Motor neuron (in vitro differentiated cells): ENCODE measurements around the gene FAM227B. TPM values are rescaled to one million over a fixed set of nuclear protein-coding genes. Genes with fewer than 3 reads are reported as not detected.
"Not testable (repeated sequence)": the region's sequence is repeated elsewhere in the genome, so short reads cannot be mapped to it uniquely, and the experiment has no call there.

Source experiments
- ATAC-seq, 8 experiments: fragments of 200-7000 bp; cut with Tn5 transposase; replicated peaks in 6 of 8; 2 replicates each; pipeline ENCODE4 v1.8.0; 2021; ENCODE audit warnings: mild to moderate bottlenecking in 8 of 8, moderate library complexity in 8 of 8
- H3K27ac ChIP-seq, 2 donors: fragments of 250-450 bp; sonication (Bioruptor Pico); 2 replicates each; pipeline ENCODE4 v1.9.0; 2021; ENCODE audit warnings: antibody characterized with exemption in 2 of 2, mild to moderate bottlenecking in 2 of 2, moderate library complexity in 1 of 2
- H3K4me1 ChIP-seq, 2 donors: fragments of 250-450 bp; sonication (Bioruptor Pico); replicated peaks in 1 of 2; 2 replicates each; pipeline ENCODE4 v1.6.1; 2021; ENCODE audit warnings: antibody characterized with exemption in 2 of 2, mild to moderate bottlenecking in 2 of 2, moderate library complexity in 1 of 2
- H3K4me3 ChIP-seq, 5 donors: fragments of 250-450 bp; sonication (Bioruptor Pico); 2 replicates each; pipeline ENCODE4 v1.9.0; 2021; ENCODE audit warnings: antibody characterized with exemption in 5 of 5, mild to moderate bottlenecking in 5 of 5, moderate library complexity in 4 of 5
- WGBS, 10 experiments: fragments of 450-650 bp; shearing (Covaris generic); methylation state at CpG; one replicate each; pipeline ENCODE4 v1.0.0; 2022; 5-methylcytosine and 5-hydroxymethylcytosine counted together
- in situ Hi-C, 9 experiments: fragments of 400-800 bp; cut with MboI; loops; one replicate each; pipeline ENCODE4 v1.15.0; 2021; ENCODE audit warnings: low sequenced_read_pairs in 9 of 9, low pct_unique_long_range_greater_than_20kb in 2 of 9; ENCODE audit not compliant: unreplicated experiment in 9 of 9
- total RNA-seq, 8 experiments: library from RNA; unstranded; fragments of 300-600 nt; gene quantifications; 2 replicates each; pipeline versions ENCODE4 v1.2.3 to v1.2.4, GENCODE V29; 2022

FAM227B gene
- total RNA-seq, 8 experiments from 2014 or later: 5.8 to 16.1 (median 10.6) TPM

DNA sequence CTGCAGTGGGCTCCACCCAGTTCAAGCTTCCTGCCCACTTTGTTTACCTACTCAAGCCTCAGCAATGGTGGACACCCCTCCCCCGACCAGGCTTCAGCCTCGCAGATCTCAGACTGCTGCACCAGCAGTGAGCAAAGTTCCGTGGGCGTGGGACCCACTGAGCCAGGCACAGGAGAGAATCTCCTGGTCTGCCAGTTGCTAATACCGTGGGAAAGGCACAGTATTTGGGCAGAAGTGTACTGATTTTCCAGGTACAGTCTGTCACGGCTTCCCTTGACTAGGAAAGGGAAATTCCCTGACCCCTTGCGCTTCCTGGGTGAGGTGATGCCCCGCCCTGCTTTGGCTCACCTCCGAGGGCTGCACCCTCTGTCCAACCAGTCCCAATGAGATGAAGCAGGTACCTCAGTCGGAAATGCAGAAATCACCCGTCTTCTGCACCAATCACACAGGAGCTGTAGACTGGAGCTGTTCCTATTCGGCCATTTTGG, 27.7 kb downstream of the FAM227B start:
- in situ Hi-C loops, H3K27ac ChIP-seq, H3K4me3 ChIP-seq, ATAC-seq, H3K4me1 ChIP-seq: not testable (repeated sequence)
- 67 to 100% (median 87%) methylated on average over 1 to 9 of the region's 12 CpGs for WGBS, 10 experiments

DNA sequence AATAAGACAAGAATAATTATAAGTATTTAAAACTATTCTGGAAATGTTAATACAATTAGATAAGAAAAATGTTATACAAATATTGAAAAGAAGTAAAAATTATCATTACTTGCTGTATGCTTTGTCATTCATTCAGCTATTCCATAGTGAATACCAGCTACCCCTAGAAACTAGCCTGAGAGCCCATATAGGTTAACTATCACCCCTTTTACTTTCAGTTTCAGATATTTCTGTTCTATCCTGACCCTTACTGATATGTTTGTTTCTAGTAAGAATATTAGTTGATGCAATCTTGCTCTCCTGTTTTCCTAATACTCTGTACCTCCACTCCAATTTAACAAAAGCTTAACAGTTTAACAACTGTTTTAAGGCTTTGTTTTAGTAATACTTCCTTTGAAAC, 31.6 kb downstream of the FAM227B start:
- in situ Hi-C loops: no loop called here
- no peaks in the 10 kb centered on the region for H3K4me1 ChIP-seq
- no peak for ATAC-seq
- H3K4me3 ChIP-seq: no peak overlapping the region
- no peak overlapping the region for H3K27ac ChIP-seq

DNA sequence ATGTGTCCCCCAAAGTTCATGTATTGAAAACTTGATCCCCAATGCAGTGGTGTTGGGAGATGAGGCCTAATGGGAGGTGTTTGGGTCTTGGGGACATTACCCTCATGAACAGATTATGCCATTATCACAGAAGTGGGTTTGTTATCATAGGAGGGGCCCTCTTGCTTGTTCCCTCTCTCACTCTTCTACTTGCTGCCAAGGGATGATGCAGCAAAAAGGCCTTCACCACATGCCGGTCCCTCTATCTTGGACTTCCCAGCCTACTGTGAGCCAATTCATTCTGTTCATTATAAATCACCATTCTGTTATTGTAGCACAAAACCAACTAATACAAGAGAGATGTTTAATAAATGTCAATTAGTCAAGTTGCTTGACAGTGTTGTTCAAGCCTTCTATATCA, 47.2 kb downstream of the FAM227B start:
- Histone ChIP-seq H3K4me3 (no peak overlapping the region), H3K27ac (no peak overlapping the region), H3K4me1 (no peaks in the 10 kb centered on the region)
- in situ Hi-C loops: no loop called here
- WGBS, 10 experiments: 70 to 100% (median 100%) methylated on average over 1 of the region's 1 CpG; no CpG with 5 or more reads in 5 of the 10 experiments
- ATAC-seq: no peak

DNA sequence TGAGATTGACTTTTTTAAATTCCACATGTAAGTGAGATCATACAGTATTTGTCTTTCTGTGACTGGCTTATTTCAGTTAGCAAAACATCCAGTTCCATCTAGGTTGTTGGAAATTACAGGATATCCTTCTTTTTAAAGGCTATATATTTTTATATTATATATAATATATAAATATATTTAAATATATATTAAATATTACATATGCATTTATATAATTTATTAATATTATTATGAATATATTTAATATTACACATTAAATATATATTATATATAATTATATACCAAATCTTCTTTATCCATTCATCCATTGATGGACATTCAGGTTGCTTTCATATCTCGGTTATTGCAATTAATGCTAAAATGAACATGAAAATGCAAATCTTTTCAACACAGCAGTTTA, 49.9 kb downstream of the FAM227B start:
- ATAC-seq: no peak
- no peaks in the 10 kb centered on the region for H3K4me1 ChIP-seq
- no peak overlapping the region for H3K4me3 ChIP-seq
- in situ Hi-C loops: no loop called here
- WGBS, 10 experiments: 70 to 100% (median 100%) methylated on average over 1 of the region's 1 CpG; no CpG with 5 or more reads in 3 of the 10 experiments
- H3K27ac ChIP-seq: no peak overlapping the region

DNA sequence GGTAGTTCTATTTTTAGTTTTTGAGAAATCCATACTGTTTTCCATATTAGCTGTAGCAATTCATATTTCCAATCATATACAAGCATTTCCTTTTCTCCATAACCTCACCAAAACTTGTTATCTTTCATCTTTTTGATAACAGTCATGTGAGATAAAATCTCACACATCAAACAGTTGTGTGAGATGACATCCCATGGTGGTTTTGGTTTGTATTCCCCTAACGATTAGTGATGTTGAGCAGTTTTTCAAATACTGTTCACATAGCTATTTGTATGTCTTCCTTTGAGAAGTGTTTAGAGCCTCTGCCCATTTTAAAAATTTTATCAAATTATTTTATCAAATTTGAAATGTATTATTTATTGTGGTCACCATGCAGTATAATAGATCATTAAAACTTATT, 50.4 kb downstream of the FAM227B start:
- H3K4me3 ChIP-seq: no peak overlapping the region
- no peak overlapping the region for H3K27ac ChIP-seq
- no peaks in the 10 kb centered on the region for H3K4me1 ChIP-seq
- no peak for ATAC-seq
- 17 to 100% (median 72%) methylated on average over 1 of the region's 1 CpG; no CpG with 5 or more reads in 2 of the 10 experiments for WGBS, 10 experiments
- in situ Hi-C loops: no loop called here

DNA sequence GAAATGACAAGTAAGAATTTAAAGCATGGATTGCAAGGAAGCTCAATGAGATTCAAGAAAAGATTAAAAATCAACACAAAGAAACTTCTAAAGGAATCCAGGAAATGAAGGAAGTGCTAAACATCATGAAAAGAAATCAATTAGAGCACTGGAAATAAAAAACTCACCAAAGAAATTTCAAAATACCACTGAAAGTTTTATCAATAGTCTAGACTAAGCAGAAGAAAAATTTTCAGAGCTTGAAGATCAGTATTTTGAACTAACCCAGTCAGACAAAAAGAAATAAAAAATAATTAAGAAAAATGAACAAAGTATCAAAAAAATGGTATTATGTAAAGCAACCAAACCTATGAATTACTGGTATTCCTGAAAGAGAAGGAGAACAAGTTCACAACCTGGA, 60.6 kb downstream of the FAM227B start:
- in situ Hi-C loops: no loop called here
- Histone ChIP-seq H3K4me1 (no peaks in the 10 kb centered on the region), H3K27ac (no peak overlapping the region), H3K4me3 (no peak overlapping the region)
- no peak for ATAC-seq

DNA sequence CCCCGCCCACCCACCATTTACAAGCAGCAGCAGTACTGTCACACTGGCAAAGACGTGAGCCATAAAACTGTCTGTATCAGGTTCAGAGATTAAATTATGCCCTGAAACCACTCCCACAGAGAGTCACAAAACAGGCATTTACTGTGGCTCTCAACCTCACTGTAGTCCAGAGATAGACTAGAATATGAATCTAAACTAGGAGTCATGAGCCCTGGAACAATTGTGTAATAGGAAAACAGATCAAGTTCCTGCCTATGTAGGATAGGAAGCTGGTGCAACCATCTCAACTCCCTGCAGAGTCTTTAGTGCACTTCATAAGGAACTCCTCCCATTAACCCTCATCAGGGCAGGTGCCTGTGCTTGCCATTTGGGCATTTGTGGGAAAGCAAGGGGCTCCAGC, 61.7 kb downstream of the FAM227B start:
- in situ Hi-C loops: no loop called here
- Histone ChIP-seq H3K27ac (no peak overlapping the region), H3K4me1 (no peaks in the 10 kb centered on the region), H3K4me3 (no peak overlapping the region)
- 40 to 80% (median 67%) methylated on average over 1 of the region's 2 CpGs; no CpG with 5 or more reads in 7 of the 10 experiments for WGBS, 10 experiments
- ATAC-seq: no peak

DNA sequence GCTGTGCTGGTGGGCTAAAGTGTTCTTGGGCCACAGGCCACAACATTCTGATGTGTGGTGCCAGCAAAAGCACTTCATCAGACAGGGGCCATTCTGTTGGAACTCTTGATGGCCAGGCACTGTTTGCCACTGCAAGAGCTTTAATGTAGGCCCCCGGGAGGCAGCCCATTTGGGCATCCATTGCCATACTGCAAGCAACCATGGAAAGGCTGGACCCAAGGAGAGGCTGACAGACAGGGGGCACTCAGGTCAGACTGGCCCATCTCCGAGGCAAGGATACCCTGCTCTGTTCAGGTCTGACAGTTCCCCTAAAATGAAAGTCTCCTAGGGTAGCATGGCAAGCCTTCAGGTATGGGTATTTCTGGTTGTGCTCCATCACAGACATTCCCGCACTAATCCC, 64.2 kb downstream of the FAM227B start:
- no peak for ATAC-seq
- in situ Hi-C loops: no loop called here
- Histone ChIP-seq H3K4me3 (no peak overlapping the region), H3K4me1 (no peaks in the 10 kb centered on the region), H3K27ac (no peak overlapping the region)
- 80 to 100% (median 96%) methylated on average over 1 to 2 of the region's 3 CpGs; no CpG with 5 or more reads in 4 of the 10 experiments for WGBS, 10 experiments

DNA sequence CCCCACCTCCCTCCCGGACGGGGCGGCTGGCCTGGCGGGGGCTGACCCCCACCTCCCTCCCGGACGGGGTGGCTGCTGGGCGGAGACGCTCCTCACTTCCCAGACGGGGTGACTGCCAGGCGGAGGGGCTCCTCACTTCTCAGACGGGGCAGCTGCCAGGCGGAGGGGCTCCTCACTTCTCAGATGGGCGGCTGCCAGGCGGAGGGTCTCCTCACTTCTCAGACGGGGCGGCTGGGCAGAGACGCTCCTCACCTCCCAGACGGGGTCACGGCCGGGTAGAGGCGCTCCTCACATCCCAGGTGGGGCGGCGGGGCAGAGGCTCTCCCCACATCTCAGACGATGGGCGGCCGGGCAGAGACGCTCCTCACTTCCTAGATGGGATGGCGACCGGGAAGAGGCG, 70.3 kb downstream of the FAM227B start:
- H3K4me3 ChIP-seq, H3K4me1 ChIP-seq, H3K27ac ChIP-seq, in situ Hi-C loops, ATAC-seq: not testable (repeated sequence)
- WGBS, 10 experiments: no CpG with 5 or more reads among the region's 30 CpGs

DNA sequence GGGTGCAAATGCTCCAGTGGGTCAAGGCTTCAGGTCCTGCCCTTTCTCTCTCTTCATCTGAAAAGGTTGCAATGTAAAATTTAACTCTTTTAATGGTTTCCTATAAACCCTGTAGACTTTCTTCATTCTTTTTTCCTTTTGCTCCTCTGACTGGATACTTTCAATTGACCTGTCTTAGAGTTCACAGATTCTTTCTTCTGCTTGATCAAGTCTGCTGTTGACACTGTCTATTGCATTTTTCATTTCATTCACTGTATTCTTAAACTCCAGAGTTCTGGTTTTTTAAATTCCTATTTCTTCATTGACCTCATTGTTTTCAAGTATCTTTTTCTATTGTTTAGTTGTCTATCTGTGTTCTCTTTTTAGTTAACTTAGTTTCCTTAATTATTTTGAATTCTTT, 82.1 kb downstream of the FAM227B start:
- H3K4me1 ChIP-seq: no peaks in the 10 kb centered on the region
- in situ Hi-C loops: no loop called here

DNA sequence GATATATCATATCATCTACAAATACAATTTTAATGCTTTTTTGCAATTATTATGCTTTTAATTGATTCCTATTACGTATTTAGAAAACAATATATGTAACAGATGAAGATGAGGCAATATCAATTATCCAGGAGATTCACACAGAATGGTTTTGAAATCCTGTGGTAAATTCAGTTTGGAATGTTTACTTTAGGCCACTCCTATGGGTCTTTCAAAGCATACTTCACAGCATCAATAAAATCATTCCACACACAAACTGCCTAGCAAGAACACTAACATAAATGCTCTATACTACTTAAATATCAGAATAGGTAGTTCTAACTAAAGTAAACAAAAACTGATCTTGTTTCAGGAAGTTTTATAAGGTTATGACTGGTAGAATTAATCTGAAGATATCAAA, 90.5 kb downstream of the FAM227B start:
- H3K4me3 ChIP-seq: no peak overlapping the region
- no peak for ATAC-seq
- H3K27ac ChIP-seq: no peak overlapping the region
- in situ Hi-C loops: no loop called here
- WGBS, 10 experiments: 50 to 100% (median 75%) methylated on average over 1 of the region's 1 CpG; no CpG with 5 or more reads in 1 of the 10 experiments
- no peaks in the 10 kb centered on the region for H3K4me1 ChIP-seq

More for the DNA sequence above, 82.1 kb downstream of the FAM227B start:
- Histone ChIP-seq H3K4me3 (no peak overlapping the region), H3K27ac (no peak overlapping the region)
- no peak for ATAC-seq

DNA sequence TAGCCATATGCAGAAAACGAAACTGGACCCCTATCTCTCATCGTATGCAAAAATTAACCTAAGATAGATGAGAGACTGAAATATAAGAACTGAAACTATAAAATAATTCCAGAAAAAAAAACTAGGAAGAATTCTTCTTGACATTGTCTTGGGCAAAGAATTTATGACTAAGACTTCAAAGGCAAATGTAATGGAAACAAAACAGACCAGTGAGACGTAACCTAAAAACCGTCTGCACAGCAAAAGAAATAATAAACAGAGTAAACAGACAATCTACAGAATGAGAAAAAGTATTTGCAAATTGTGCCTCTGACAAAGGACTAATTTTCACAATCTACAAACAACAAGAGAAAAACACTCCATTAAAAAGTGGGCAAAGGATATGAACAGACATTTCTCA, 92.3 kb downstream of the FAM227B start:
- ATAC-seq: no peak
- no peaks in the 10 kb centered on the region for H3K4me1 ChIP-seq
- WGBS, 10 experiments: 64 to 97% (median 81%) methylated on average over 2 to 4 of the region's 4 CpGs
- H3K27ac ChIP-seq: no peak overlapping the region
- no peak overlapping the region for H3K4me3 ChIP-seq
- in situ Hi-C loops: no loop called here

DNA sequence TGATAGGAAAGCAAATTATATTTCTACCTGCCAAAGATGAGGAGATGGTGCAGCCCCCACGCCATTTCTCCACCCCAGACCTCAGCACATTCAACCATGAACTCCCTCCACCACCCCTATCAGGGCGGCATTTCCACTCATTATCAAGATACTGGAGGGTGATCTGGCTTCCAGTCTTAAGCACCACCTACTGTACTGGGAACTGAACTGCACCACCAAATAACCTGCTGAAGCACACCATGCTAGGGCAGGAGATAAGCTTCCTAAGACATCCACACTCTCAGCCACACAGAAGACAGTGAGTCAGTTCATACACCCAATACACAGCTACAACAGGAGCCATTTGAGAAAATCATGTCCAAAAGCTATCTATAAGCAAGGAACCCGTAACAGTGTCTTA, 98.8 kb downstream of the FAM227B start:
- H3K4me1 ChIP-seq: no peaks in the 10 kb centered on the region
- in situ Hi-C loops: no loop called here
- ATAC-seq: peak in 1 of 8 experiments; percentile 52
- WGBS, 10 experiments: 40 to 100% (median 71%) methylated on average over 1 to 2 of the region's 3 CpGs; no CpG with 5 or more reads in 3 of the 10 experiments
- H3K4me3 ChIP-seq: no peak overlapping the region
- no peak overlapping the region for H3K27ac ChIP-seq

DNA sequence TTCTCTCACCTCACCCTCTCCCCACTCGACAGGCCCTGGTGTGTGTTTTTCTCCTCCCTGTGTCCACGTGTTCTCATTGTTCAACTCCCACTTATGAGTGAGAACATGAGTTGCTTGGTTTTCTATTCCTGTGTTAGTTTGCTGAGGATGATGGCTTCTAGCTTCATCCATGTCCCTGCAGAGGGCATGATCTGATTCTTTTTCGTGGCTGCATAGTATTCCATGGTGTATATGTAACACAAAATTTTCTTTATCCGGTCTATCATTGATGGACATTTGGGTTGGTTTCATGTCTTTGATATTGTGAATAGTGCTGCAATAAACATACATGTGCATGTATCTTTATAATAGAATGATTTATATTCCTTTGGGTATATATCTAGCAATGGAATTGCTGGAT, 107.9 kb downstream of the FAM227B start:
- H3K4me1 ChIP-seq, ATAC-seq, in situ Hi-C loops, H3K4me3 ChIP-seq, H3K27ac ChIP-seq: not testable (repeated sequence)
- WGBS, 10 experiments: 67 to 100% (median 90%) methylated on average over 1 to 4 of the region's 4 CpGs; no CpG with 5 or more reads in 2 of the 10 experiments
